Mesenchymal stem cell (in vitro differentiated cells and primary cell): ENCODE results near the gene DNAH3.

Source experiments
- DNase-seq: peaks from one replicate; pipeline ENCODE4 v3.0.0-alpha.2; 2013
- H2AFZ ChIP-seq: one replicate; pipeline ENCODE4 v1.6.1; 2013; ENCODE audit warnings: low read depth, mild to moderate bottlenecking, control low read depth, inconsistent platforms, low read length, moderate library complexity
- H2AK5ac ChIP-seq: 2 replicates; pipeline ENCODE4 v1.6.1; 2013; ENCODE audit warnings: low read length, moderate library complexity, mild to moderate bottlenecking, inconsistent platforms; ENCODE audit not compliant: severe bottlenecking
- H2BK120ac ChIP-seq: one replicate; pipeline ENCODE4 v1.6.1; 2013; ENCODE audit warnings: low read depth, mild to moderate bottlenecking, inconsistent platforms, low read length, moderate library complexity
- H2BK12ac ChIP-seq, 2 experiments: one replicate each; pipeline ENCODE4 v1.6.1; 2013; ENCODE audit warnings: inconsistent platforms in 2 of 2, low read length in 2 of 2, mild to moderate bottlenecking in 2 of 2, moderate library complexity in 2 of 2, control low read depth in 1 of 2
- H2BK15ac ChIP-seq: one replicate; pipeline ENCODE4 v1.6.1; 2013; ENCODE audit warnings: mild to moderate bottlenecking, low read depth, inconsistent platforms; ENCODE audit not compliant: poor library complexity, severe bottlenecking
- H2BK5ac ChIP-seq: 2 replicates; pipeline ENCODE4 v1.6.1; 2013; ENCODE audit warnings: low read depth, mild to moderate bottlenecking, low read length, control low read depth, inconsistent platforms; ENCODE audit not compliant: poor library complexity, severe bottlenecking
- H3K14ac ChIP-seq, 2 experiments: one replicate each; pipeline ENCODE4 v1.6.1; 2013; ENCODE audit warnings: inconsistent platforms in 2 of 2, low read length in 2 of 2, control low read depth in 1 of 2, mild to moderate bottlenecking in 1 of 2, moderate library complexity in 1 of 2
- H3K18ac ChIP-seq, 2 experiments: one replicate each; pipeline ENCODE4 v1.6.1; 2013; ENCODE audit warnings: inconsistent platforms in 2 of 2, low read length in 2 of 2, control low read depth in 1 of 2, low read depth in 1 of 2, mild to moderate bottlenecking in 1 of 2
- H3K23ac ChIP-seq, 2 experiments: one replicate each; pipeline ENCODE4 v1.6.1; 2013; ENCODE audit warnings: inconsistent platforms in 2 of 2, low read length in 2 of 2, mild to moderate bottlenecking in 2 of 2, moderate library complexity in 2 of 2, control low read depth in 1 of 2
- H3K27ac ChIP-seq: 2 replicates; pipeline ENCODE4 v1.5.1; 2013; ENCODE audit warnings: mild to moderate bottlenecking, moderate library complexity, low read length, control low read depth, inconsistent platforms; ENCODE audit not compliant: poor library complexity, severe bottlenecking
- H3K27me3 ChIP-seq, 2 experiments: 2 replicates each; pipeline versions ENCODE4 v1.6.1 to v1.7.0; 2013; ENCODE audit warnings: low read length in 2 of 2, mild to moderate bottlenecking in 2 of 2, moderate library complexity in 2 of 2, control low read depth in 1 of 2, inconsistent platforms in 1 of 2; ENCODE audit not compliant: control insufficient read depth in 1 of 2, insufficient read depth in 1 of 2
- H3K36me3 ChIP-seq, 2 experiments: 2 replicates each; pipeline versions ENCODE4 v1.6.1 to v1.7.0; 2013; ENCODE audit warnings: low read length in 2 of 2, control low read depth in 1 of 2, inconsistent platforms in 1 of 2, low read depth in 1 of 2, mild to moderate bottlenecking in 1 of 2; ENCODE audit not compliant: insufficient read depth in 2 of 2, control insufficient read depth in 1 of 2
- H3K4ac ChIP-seq, 2 experiments: one replicate each; pipeline ENCODE4 v1.6.1; 2013; ENCODE audit warnings: inconsistent platforms in 2 of 2, low read length in 2 of 2, mild to moderate bottlenecking in 2 of 2, moderate library complexity in 2 of 2, control low read depth in 1 of 2, low read depth in 1 of 2
- H3K4me1 ChIP-seq: 2 replicates; pipeline ENCODE4 v1.6.1; 2013; ENCODE audit warnings: low read depth, low read length, control low read depth; ENCODE audit not compliant: control insufficient read depth, insufficient read depth
- H3K4me2 ChIP-seq: 2 replicates; pipeline ENCODE4 v1.6.1; 2013; ENCODE audit warnings: low read length, mild to moderate bottlenecking, inconsistent platforms; ENCODE audit not compliant: poor library complexity, severe bottlenecking
- H3K4me3 ChIP-seq, 2 experiments: 2 replicates each; pipeline versions ENCODE4 v1.5.1 to v1.7.0; 2013; ENCODE audit warnings: low read length in 2 of 2, mild to moderate bottlenecking in 2 of 2, control low read depth in 1 of 2, low read depth in 1 of 2; ENCODE audit not compliant: insufficient read depth in 1 of 2
- H3K79me1 ChIP-seq: replicated peaks from 2 replicates; pipeline ENCODE4 v1.6.1; 2013; ENCODE audit warnings: mild to moderate bottlenecking, control low read depth, low read length, inconsistent platforms; ENCODE audit not compliant: poor library complexity, severe bottlenecking
- H3K9ac ChIP-seq: 2 replicates; pipeline ENCODE4 v1.7.0; 2013; ENCODE audit warnings: mild to moderate bottlenecking, low read length, moderate library complexity
- H3K9me3 ChIP-seq: 2 replicates; pipeline ENCODE4 v1.7.0; 2013; ENCODE audit warnings: mild to moderate bottlenecking, low read length; ENCODE audit not compliant: control insufficient read depth
- H4K8ac ChIP-seq: one replicate; pipeline ENCODE4 v1.6.1; 2013; ENCODE audit warnings: inconsistent platforms, mild to moderate bottlenecking, low read length, moderate library complexity
- H4K91ac ChIP-seq: one replicate; pipeline ENCODE4 v1.6.1; 2013; ENCODE audit warnings: mild to moderate bottlenecking, low read length, inconsistent platforms
- WGBS: methylation state at CpG from one replicate; pipeline ENCODE4 v1.1.7; 2013; ENCODE audit warnings: mixed read lengths; 5-methylcytosine and 5-hydroxymethylcytosine counted together

The DNAH3 gene

GRCh38 chr16:20920091-20920490, 230.6 kb downstream of the DNAH3 start:
- WGBS, result 98% methylated on average over 3 of the region's 5 CpGs
- H4K91ac ChIP-seq, result no peak overlapping the region
- no peak overlapping the region for H2BK120ac ChIP-seq
- H2BK12ac ChIP-seq, result no peak overlapping the region
- H2BK5ac ChIP-seq, result no peak overlapping the region
- no peak overlapping the region for H4K8ac ChIP-seq
- no peak overlapping the region for H3K27ac ChIP-seq
- no peak overlapping the region for H3K18ac ChIP-seq
- H3K4me3 ChIP-seq, result no peak overlapping the region
- H3K14ac ChIP-seq, result no peak overlapping the region
- H2AFZ ChIP-seq, result no peak overlapping the region
- no peaks in the 10 kb centered on the region for H3K27me3 ChIP-seq
- H3K4me1 ChIP-seq, result peaks cover 3% of the 10 kb centered on the region
- no peak overlapping the region for H2AK5ac ChIP-seq
- no peak overlapping the region for H2BK15ac ChIP-seq
- no peaks in the 10 kb centered on the region for H3K9me3 ChIP-seq
- H3K23ac ChIP-seq, result no peak overlapping the region
- no peak overlapping the region for H3K4ac ChIP-seq
- H3K36me3 ChIP-seq, result peaks cover 11 to 14% of the 10 kb centered on the region in 2 experiments
- no peak overlapping the region for H3K4me2 ChIP-seq
- peaks cover 14% of the 10 kb centered on the region for H3K79me1 ChIP-seq
- H3K9ac ChIP-seq, result no peak overlapping the region
- no peak for DNase-seq

DNA sequence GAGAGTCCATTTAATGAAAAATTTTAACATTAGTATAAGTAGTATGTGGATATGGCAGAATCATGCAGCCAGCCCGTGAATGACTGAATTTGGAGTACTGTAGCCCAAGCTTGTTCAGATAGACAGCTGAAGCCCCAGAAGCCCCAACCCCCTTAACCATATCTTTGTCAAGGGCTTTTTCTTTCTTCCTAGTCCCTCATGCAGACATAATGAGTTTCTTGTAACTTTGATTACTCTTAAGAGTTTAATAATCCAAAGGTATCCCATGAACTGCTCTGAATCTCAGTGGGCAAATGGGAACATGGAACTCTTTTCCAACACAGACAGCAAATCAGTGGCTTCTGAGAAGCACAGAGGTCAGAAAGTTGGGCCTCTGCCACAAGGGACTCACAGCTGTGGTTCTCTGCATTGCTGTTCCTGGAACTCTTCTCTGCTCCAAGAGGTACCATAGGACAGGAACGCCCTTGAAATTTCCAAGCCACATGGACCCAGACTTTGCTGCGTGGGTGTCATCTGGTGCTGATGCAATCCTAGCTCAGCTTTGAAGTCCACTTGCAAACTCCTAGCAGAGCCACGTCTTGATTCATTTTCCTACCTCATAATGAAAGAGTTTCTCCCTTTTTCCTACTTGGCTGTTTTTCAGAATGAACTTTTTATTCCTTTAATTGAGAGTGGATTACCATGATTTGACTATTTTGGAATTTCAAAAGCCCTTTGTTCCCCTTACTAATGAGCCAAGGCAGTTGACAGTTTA, 232.0 kb downstream of the DNAH3 start:
- Histone ChIP-seq H3K79me1 (peaks cover 14% of the 10 kb centered on the region), H3K4me3 (no peak overlapping the region), H3K18ac (peak overlapping the region in 1 of 2 experiments; percentile 2), H2BK15ac (no peak overlapping the region), H3K9me3 (no peaks in the 10 kb centered on the region), H3K23ac (no peak overlapping the region), H3K9ac (peak overlapping the region; percentile 66), H2AK5ac (no peak overlapping the region), H2AFZ (no peak overlapping the region), H3K4me2 (no peak overlapping the region), H4K8ac (no peak overlapping the region), H3K27me3 (no peaks in the 10 kb centered on the region), H3K4me1 (peaks cover 3% of the 10 kb centered on the region), H3K14ac (no peak overlapping the region), H2BK5ac (no peak overlapping the region), H3K27ac (no peak overlapping the region), H4K91ac (no peak overlapping the region), H2BK12ac (no peak overlapping the region), H3K4ac (no peak overlapping the region), H2BK120ac (no peak overlapping the region), H3K36me3 (peaks cover 7 to 14% of the 10 kb centered on the region in 2 experiments)
- peak; percentile 26 for DNase-seq
- WGBS, result 88% methylated on average over 3 of the region's 4 CpGs

DNA sequence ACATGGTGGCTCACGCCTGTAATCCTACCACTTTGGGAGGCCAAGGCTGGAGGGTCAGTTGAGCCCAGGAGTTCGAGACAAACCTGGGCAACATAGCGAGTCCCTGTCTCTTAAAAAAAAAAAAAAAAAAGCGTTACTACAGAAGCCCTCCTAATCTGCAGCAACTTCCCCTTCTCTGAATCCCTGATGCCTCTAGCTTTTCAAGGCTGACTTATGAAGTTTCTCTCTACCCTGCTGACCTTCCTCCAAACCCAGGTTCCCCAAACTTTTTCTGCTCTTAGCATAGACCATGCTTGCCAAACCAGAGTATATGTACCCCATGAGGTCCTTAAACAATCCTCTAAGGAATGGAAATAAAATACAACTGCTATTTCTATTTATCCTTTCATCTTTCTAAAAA, 233.7 kb downstream of the DNAH3 start:
- H3K9me3 ChIP-seq, result no peaks in the 10 kb centered on the region
- H3K4me3 ChIP-seq, result no peak overlapping the region
- no peak overlapping the region for H2BK5ac ChIP-seq
- peaks cover 15% of the 10 kb centered on the region for H3K79me1 ChIP-seq
- H3K4me2 ChIP-seq, result no peak overlapping the region
- DNase-seq, result no peak
- no peak overlapping the region for H3K18ac ChIP-seq
- no peak overlapping the region for H3K4ac ChIP-seq
- H2AK5ac ChIP-seq, result no peak overlapping the region
- H2BK12ac ChIP-seq, result no peak overlapping the region
- H4K91ac ChIP-seq, result no peak overlapping the region
- no peak overlapping the region for H2BK120ac ChIP-seq
- H2BK15ac ChIP-seq, result no peak overlapping the region
- H3K14ac ChIP-seq, result no peak overlapping the region
- H3K27ac ChIP-seq, result no peak overlapping the region
- H4K8ac ChIP-seq, result no peak overlapping the region
- H3K4me1 ChIP-seq, result peaks cover 4% of the 10 kb centered on the region
- no peak overlapping the region for H3K23ac ChIP-seq
- H3K9ac ChIP-seq, result no peak overlapping the region
- peaks cover 7 to 10% of the 10 kb centered on the region in 2 experiments for H3K36me3 ChIP-seq
- no peaks in the 10 kb centered on the region for H3K27me3 ChIP-seq
- H2AFZ ChIP-seq, result no peak overlapping the region
- 99% methylated on average over 4 of the region's 4 CpGs for WGBS

DNA sequence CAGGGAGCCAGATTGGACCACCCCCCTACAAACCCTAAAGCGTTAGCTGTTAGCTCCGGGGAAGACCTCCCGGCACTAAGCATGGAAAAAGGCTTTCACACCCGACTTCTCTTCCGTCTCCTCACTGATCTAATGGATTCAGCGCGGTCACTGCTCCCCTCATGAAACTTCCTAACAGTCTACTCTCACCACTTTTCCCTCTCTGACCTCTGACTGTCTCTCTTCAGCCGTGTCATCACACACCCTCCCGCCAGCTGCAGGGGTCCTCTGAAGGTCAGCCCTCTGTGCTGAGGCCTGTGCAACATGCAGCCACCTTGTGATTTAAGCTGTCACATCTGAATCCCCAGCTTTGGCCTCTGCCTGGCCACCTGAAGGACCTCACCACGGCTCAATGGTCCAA, 234.4 kb downstream of the DNAH3 start:
- H3K27ac ChIP-seq, result no peak overlapping the region
- no peak overlapping the region for H4K91ac ChIP-seq
- no peak overlapping the region for H3K4ac ChIP-seq
- no peak overlapping the region for H3K4me3 ChIP-seq
- no peak overlapping the region for H3K23ac ChIP-seq
- H2BK12ac ChIP-seq, result no peak overlapping the region
- H3K36me3 ChIP-seq, result peaks cover 7 to 10% of the 10 kb centered on the region in 2 experiments
- H2BK5ac ChIP-seq, result no peak overlapping the region
- no peak overlapping the region for H3K4me2 ChIP-seq
- no peaks in the 10 kb centered on the region for H3K27me3 ChIP-seq
- H4K8ac ChIP-seq, result no peak overlapping the region
- no peak overlapping the region for H3K18ac ChIP-seq
- no peak overlapping the region for H2AFZ ChIP-seq
- 86% methylated on average over 10 of the region's 10 CpGs for WGBS
- no peak overlapping the region for H2BK15ac ChIP-seq
- H3K79me1 ChIP-seq, result peaks cover 16% of the 10 kb centered on the region
- H3K4me1 ChIP-seq, result peaks cover 6% of the 10 kb centered on the region
- H2AK5ac ChIP-seq, result no peak overlapping the region
- H2BK120ac ChIP-seq, result no peak overlapping the region
- H3K9ac ChIP-seq, result no peak overlapping the region
- H3K9me3 ChIP-seq, result no peaks in the 10 kb centered on the region
- H3K14ac ChIP-seq, result no peak overlapping the region
- DNase-seq, result no peak
